ENCODE results near the gene SLC25A19. TPM values are rescaled to one million over a fixed set of nuclear protein-coding genes. Genes with fewer than 3 reads are reported as not detected.
"Not testable (repeated sequence)": the region's sequence is repeated elsewhere in the genome, so short reads cannot be mapped to it uniquely, and the experiment has no call there.

Gene SLC25A19
- total and polyA plus RNA-seq, 5 experiments from 2014 or later = 11.2 to 22.5 (median 15.4) TPM

GRCh38 chr17:75263055-75263454, 26.2 kb downstream of the SLC25A19 start:
- POLR2A ChIA-PET = interaction anchor here (1.0 to 5.8 kb wide), 6 partner anchors 9 to 491 kb away, joined by 3 to 128 read pairs (median 10); partner anchors contain the start of genes GRB2, MIF4GD and SLC25A19
- DNase-seq (no peak), ATAC-seq (no peak)
- no peaks in the 10 kb centered on the region for H3K27me3 Mint-ChIP-seq
- H3K27ac Mint-ChIP-seq = peak overlapping the region in 9 of 10 donors; percentile 49 to 100 (median 100)
- peaks cover 0 to 53% (median 4%) of the 10 kb centered on the region in 3 donors for H3K36me3 Mint-ChIP-seq
- H3K9me3 Mint-ChIP-seq = no peaks in the 10 kb centered on the region
- peak overlapping the region in 9 of 10 donors; percentile 81 to 98 (median 97) for H3K4me3 Mint-ChIP-seq
- H3K4me1 Mint-ChIP-seq = peaks cover 21 to 50% (median 47%) of the 10 kb centered on the region in 4 donors

GRCh38 chr17:75262112-75262606, 27.1 kb downstream of the SLC25A19 start:
- POLR2A ChIA-PET = interaction anchor here (0.6 to 5.8 kb wide), 24 partner anchors 10 to 492 kb away, joined by 3 to 128 read pairs (median 4); partner anchors contain the start of genes GRB2, JPT1, MIF4GD and MRPL58
- DNase-seq (no peak), ATAC-seq (peak in 1 of 2 donors; percentile 17)
- Mint-ChIP-seq H3K36me3 (peaks cover 0 to 52% (median 4%) of the 10 kb centered on the region in 3 donors), H3K4me3 (peak overlapping the region; percentile 91 to 99 (median 97)), H3K9me3 (no peaks in the 10 kb centered on the region), H3K27ac (peak overlapping the region; percentile 100), H3K4me1 (peaks cover 26 to 59% (median 55%) of the 10 kb centered on the region in 4 donors), H3K27me3 (no peaks in the 10 kb centered on the region)

DNA sequence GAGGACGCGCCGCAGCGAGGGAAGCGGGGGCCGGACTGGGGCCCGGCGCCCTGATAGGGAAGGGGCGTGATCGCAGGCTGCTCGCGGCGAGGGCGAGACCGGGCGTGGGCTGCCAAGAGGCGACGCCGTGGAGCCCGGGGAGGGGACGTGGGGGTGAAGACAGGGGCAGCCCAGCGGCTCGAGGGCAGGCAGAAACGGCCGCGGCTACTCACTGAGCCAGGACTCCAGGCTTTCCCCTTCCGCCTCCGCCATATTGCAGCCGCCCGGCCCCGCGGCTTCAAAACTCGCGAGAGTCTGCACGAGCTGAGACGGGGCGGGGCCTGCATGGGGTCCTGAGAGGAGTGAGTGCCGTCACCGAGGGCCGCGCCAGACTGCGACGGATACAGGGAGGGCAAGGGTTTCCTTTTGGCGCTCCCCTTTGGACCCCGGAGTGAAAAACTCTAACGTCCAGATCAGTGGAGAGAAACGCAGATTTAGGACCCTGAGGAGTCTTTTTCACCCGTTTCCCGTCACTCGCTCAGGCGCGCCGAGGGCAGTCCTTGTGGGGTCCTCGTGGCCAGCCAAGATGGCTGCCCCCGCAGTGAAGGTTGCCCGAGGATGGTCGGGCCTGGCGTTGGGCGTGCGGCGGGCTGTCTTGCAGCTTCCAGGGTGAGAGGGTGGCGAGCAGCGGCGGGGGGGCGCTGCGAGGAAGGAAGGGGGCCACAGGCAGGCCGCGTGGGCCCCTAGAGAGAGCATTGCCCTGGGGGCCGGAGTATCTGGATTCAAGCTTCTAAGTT, 27.7 kb downstream of the SLC25A19 start, which contains the start of the genes GGA3 and MRPS7:
Gene GGA3, minus strand, starts transcription at position 271 of the 776 bp plus-strand sequence. Its CDS starts 19 bp downstream, at position 252.
Gene MRPS7, plus strand, starts transcription at position 544 of the 776 bp plus-strand sequence. Its CDS starts 22 bp downstream, at position 566.
- POLR2A ChIA-PET = interaction anchor here (0.6 to 5.8 kb wide), 29 partner anchors 10 to 968 kb away, joined by 3 to 128 read pairs (median 3); partner anchors contain the start of genes GRB2, JPT1, MIF4GD and MRPL58
- peak; percentile 91 to 100 (median 95) for DNase-seq
- peak; percentile 91 to 94 for ATAC-seq
- Mint-ChIP-seq H3K27ac (peak within 1 kb of the TSS; percentile 100), H3K4me3 (peak within 1 kb of the TSS; percentile 91 to 99 (median 97)), H3K36me3 (peaks cover 0 to 47% (median 4%) of the 10 kb centered on the region in 3 donors), H3K9me3 (no peaks in the 10 kb centered on the region), H3K27me3 (no peaks in the 10 kb centered on the region), H3K4me1 (peaks cover 29 to 65% (median 60%) of the 10 kb centered on the region in 4 donors)

DNA sequence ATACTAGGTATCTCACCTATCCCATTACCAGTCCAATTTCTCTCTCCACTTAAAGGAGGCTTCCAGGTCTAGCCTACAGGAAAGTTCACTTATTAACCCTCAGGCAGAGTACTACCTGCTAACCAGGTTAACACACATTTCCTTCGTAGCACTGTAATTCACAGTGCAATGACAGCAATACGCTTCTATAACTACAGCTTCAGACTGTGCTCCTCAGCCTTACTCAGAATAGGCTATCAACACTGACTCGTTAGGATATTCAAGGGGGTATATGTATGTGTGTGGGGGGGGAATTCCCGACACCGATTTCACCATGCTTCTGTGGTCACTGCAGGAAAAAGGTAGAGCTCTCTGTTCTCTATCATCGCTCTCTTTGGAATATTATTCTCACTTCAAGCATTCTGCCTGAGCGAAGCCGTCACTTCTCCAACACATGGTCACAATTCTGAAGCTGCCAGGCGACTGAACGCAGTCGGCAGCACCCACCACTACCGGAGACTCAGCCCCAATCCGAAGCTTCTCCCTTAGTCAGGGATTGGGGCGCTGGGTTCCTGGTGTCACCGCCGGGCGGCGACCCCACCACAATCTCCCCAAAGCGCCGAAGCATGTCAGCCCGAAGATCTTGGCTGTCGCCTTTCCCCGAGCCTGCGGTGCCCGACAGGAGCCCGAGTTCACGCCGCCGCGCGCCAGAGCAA, 28.4 kb downstream of the SLC25A19 start:
- POLR2A ChIA-PET = interaction anchor here (0.5 to 5.8 kb wide), 25 partner anchors 9 to 1467 kb away, joined by 3 to 128 read pairs (median 4); partner anchors contain the start of genes GRB2, JPT1, MIF4GD and MRPL58
- Mint-ChIP-seq H3K4me3 (peak overlapping the region; percentile 91 to 99 (median 97)), H3K4me1 (peaks cover 36 to 73% (median 68%) of the 10 kb centered on the region in 4 donors), H3K27me3 (no peaks in the 10 kb centered on the region), H3K9me3 (no peaks in the 10 kb centered on the region), H3K27ac (peak overlapping the region; percentile 100), H3K36me3 (peaks cover 0 to 40% (median 4%) of the 10 kb centered on the region in 3 donors)
- peak; percentile 36 to 39 for ATAC-seq
- DNase-seq = peak in 3 of 10 donors; percentile 34 to 39 (median 37)

DNA sequence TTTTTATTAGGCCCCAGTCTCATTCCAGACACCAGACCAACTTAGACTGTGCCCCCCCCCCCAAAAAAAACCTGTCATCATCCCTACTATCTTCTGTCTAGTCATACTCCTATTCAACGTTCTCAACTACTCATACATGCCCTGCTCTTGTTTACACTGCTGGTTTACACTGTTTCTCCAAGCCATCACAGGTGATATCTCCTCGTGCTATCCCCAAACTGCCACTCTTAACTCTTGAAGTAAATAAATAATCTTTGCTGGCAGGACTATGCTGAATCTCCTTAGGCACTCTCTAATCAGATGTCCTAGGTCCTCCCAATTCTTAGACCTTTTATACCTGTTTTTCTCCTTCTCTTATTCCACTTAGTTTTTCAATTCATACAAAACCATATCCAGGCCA, 32.0 kb downstream of the SLC25A19 start:
- H3K9me3 Mint-ChIP-seq, H3K27me3 Mint-ChIP-seq, DNase-seq, ATAC-seq, H3K36me3 Mint-ChIP-seq, POLR2A ChIA-PET: not testable (repeated sequence)
- H3K27ac Mint-ChIP-seq = peak overlapping the region in 7 of 10 donors; percentile 2 to 72 (median 44)
- peaks cover 63 to 96% (median 88%) of the 10 kb centered on the region in 4 donors for H3K4me1 Mint-ChIP-seq
- H3K4me3 Mint-ChIP-seq = peak overlapping the region in 2 of 10 donors; percentile 22 to 48

DNA sequence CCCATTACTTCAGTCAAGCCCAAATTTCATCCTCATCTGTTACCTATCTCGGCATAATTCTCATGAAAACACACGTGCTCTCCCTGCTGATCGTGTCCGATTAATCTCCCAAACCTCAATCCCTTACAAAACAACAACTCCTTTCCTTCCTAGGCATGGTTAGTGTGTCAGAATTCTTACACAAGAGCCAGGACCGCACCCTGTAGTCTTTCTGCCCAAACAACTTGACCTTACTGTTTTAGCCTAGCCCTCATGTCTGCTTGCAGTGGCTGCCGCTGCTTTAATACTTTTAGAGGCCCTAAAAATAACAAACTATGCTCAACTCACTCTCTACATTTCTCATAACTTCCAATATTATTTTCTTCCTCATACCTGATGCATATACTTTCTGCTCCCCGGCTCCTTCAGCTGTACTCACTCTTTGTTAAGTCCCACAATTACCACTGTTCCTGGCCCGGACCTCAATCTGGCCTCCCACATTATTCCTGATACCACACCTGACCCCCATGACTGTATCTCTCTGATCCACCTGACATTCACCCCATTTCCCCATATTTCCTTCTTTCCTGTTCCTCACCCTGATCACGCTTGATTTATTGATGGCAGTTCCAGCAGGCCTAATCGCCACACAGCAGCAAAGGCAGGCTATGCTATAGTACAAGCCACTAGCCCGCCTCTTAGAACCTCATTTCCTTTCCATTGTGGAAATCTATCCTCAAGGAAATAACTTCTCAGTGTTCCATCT, 33.1 kb downstream of the SLC25A19 start:
- DNase-seq, H3K27me3 Mint-ChIP-seq, H3K36me3 Mint-ChIP-seq, ATAC-seq, H3K4me3 Mint-ChIP-seq, H3K9me3 Mint-ChIP-seq, POLR2A ChIA-PET: not testable (repeated sequence)
- Mint-ChIP-seq H3K27ac (peak overlapping the region in 7 of 10 donors; percentile 20 to 78 (median 66)), H3K4me1 (peaks cover 64 to 96% (median 91%) of the 10 kb centered on the region in 4 donors)

DNA sequence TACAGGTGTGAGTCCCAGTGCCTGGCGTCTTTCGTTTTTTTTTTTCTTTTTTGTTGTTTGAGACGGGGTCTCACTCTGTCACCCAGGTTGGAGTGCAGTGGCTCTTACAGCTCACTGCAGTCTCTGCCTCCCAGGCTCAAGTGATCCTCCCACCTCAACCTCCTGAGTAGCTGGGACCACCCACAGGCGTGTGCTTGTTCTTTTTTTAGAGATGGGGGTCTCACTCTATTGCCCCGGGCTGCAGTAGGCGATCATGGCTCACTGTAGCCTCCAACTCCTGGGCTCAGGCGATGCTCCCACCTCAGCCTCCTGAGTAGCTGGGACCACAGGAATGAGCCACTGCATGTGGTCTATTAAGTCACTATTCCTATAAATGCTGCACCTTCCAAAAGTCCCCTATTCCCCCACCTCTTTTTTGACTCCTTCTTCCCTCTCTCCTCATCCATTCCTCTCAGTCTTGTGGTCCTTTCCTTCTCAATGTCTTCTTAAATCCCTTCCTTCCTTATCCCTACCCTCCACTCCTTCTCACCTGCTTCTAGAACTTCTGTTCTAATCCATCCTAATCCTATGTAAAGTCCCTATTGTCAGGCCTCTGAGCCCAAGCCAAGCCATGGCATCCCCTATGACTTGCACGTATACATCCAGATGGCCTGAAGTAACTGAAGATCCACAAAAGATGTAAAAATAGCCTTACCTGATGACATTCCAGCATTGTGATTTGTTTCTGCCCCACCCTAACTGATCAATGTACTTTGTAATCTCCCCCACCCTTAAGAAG, 37.0 kb downstream of the SLC25A19 start:
- Mint-ChIP-seq H3K4me1 (peaks cover 55 to 78% (median 74%) of the 10 kb centered on the region in 4 donors), H3K36me3 (peaks cover 0 to 12% (median 0%) of the 10 kb centered on the region in 3 donors), H3K27ac (peak overlapping the region in 9 of 10 donors; percentile 22 to 87 (median 53)), H3K27me3 (no peaks in the 10 kb centered on the region), H3K4me3 (peak overlapping the region in 2 of 10 donors; percentile 20 to 25), H3K9me3 (no peaks in the 10 kb centered on the region)
- no peak for DNase-seq
- POLR2A ChIA-PET = interaction anchor here (0.6 to 1.2 kb wide), 2 partner anchors 8 to 16 kb away, joined by 3 to 4 read pairs; no protein-coding TSS in a partner anchor
- ATAC-seq = no peak

GRCh38 chr17:75250009-75250471, 39.2 kb downstream of the SLC25A19 start:
- peaks cover 41 to 57% (median 54%) of the 10 kb centered on the region in 4 donors for H3K4me1 Mint-ChIP-seq
- peak overlapping the region; percentile 37 to 79 (median 64) for H3K4me3 Mint-ChIP-seq
- peak; percentile 79 to 91 for ATAC-seq
- peak in 3 of 10 donors; percentile 22 to 40 (median 23) for DNase-seq
- H3K36me3 Mint-ChIP-seq = peaks cover 0 to 31% (median 0%) of the 10 kb centered on the region in 3 donors
- no peaks in the 10 kb centered on the region for H3K9me3 Mint-ChIP-seq
- H3K27ac Mint-ChIP-seq = peak overlapping the region; percentile 70 to 96 (median 92)
- POLR2A ChIA-PET = interaction anchor here (1.4 to 1.9 kb wide), 2 partner anchors 10 to 21 kb away, joined by 4 to 10 read pairs; partner anchors contain the start of gene MIF4GD
- no peaks in the 10 kb centered on the region for H3K27me3 Mint-ChIP-seq

- POLR2A ChIA-PET = interaction anchor here (1.4 to 1.9 kb wide), 2 partner anchors 11 to 21 kb away, joined by 4 to 10 read pairs; partner anchors contain the start of gene MIF4GD
- Mint-ChIP-seq H3K36me3 (peaks cover 0 to 35% (median 1%) of the 10 kb centered on the region in 3 donors), H3K4me3 (peak overlapping the region in 9 of 10 donors; percentile 30 to 79 (median 63)), H3K27me3 (no peaks in the 10 kb centered on the region), H3K9me3 (no peaks in the 10 kb centered on the region), H3K27ac (peak overlapping the region; percentile 70 to 96 (median 92)), H3K4me1 (peaks cover 38 to 55% (median 51%) of the 10 kb centered on the region in 4 donors)
- DNase-seq (no peak), ATAC-seq (no peak)
These were observed 39.7 kb downstream of the SLC25A19 start for GRCh38 chr17:75249564-75249963.

GRCh38 chr17:75246404-75246803, 42.8 kb downstream of the SLC25A19 start:
- POLR2A ChIA-PET = no interaction called here
- Mint-ChIP-seq H3K4me3 (no peak overlapping the region), H3K36me3 (peaks cover 0 to 62% (median 3%) of the 10 kb centered on the region in 3 donors), H3K9me3 (no peaks in the 10 kb centered on the region), H3K4me1 (peaks cover 18 to 41% (median 29%) of the 10 kb centered on the region in 4 donors), H3K27me3 (no peaks in the 10 kb centered on the region), H3K27ac (peak overlapping the region in 3 of 10 donors; percentile 53 to 58 (median 57))
- ATAC-seq = no peak
- DNase-seq = no peak
